ENCODE results near the gene MLLT10. TPM values are rescaled to one million over a fixed set of nuclear protein-coding genes. Genes with fewer than 3 reads are reported as not detected.
"Not testable (repeated sequence)": the region's sequence is repeated elsewhere in the genome, so short reads cannot be mapped to it uniquely, and the experiment has no call there.

The MLLT10 gene
- polyA plus RNA-seq, 4 donors = 39.9 to 52.5 (median 48.7) TPM

DNA sequence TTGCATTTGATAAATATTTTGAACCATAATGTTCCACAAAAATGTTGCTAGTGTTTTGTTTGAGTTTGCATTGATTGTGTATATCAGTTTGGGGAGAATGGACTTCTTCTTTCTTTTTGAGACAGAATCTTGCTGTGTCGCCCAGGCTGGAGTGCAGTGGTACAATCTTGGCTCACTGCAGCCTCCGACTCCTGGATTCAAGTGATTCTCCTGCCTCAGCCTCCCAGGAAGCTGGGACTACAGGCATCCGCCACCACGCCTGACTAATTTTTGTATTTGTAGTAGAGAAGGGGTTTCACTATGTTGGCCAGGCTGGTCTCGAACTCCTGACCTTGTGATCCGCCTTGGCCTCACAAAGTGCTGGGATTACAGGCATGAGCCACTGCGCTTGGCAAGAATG lies 25.0 kb downstream of the MLLT10 start:
- DNase-seq (ENCODE audit: low read depth in 4 of 4, low spot score in 2 of 4) = not testable (repeated sequence)

DNA sequence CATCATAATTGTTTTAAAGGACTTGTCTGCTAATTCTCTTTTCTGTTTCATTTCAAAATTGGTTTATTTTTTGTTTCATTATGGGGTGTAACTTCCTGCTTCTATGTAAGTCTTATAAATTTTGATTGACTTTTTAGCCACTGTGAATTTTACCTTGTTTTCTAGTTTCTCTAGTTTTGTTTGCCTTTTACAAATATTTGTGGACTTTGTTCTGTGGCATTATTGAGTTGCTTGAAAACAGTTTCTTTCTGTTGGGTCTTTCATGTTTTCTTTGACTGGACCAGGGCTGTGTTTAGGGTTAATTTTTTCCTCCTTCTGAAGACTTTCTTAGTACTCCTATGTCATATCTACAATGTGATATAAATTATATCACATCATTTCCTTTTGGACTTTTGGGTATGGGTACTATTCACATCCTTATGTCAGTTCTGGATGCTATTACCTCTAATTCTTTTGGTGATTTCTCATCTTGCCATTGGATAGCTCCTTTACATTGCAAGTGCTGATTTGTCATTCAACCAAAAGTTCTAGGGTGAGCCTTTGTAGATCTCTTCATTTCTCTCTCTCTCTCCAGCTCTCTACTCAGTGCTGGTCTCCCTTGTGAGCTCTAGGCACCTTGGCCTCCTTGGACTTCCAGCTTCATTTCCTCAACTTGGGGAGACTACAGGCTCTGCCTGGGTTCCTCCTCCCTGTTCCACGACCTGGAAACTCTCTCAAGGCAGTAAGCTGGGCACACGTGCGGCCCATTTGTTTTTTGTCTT lies 36.9 kb downstream of the MLLT10 start:
- no peak for DNase-seq (ENCODE audit: low read depth in 4 of 4, low spot score in 2 of 4)

- DNase-seq (ENCODE audit: low read depth in 4 of 4, low spot score in 2 of 4) = no peak
Observed at GRCh38 chr10:21572578-21572977, 38.5 kb downstream of the MLLT10 start.

DNA sequence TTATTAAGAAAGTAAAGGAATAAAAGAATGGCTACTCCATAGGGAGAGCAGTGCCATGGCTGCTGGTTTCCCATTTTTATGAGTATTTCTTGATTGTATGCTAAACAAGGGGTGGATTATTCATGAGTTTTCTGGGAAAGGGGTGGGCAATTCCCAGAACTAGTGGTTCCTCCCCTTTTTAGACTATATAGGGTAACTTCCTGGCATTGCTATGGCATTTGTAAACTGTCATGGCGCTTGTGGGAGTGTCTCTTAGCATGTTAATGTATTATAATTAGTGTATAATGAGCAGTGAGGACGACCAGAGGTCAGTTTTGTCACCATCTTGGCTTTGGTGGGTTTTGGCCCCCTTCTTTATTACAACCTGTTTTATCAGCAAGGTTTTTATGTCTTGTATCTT lies 40.5 kb downstream of the MLLT10 start:
- not testable (repeated sequence) for DNase-seq (ENCODE audit: low read depth in 4 of 4, low spot score in 2 of 4)

DNA sequence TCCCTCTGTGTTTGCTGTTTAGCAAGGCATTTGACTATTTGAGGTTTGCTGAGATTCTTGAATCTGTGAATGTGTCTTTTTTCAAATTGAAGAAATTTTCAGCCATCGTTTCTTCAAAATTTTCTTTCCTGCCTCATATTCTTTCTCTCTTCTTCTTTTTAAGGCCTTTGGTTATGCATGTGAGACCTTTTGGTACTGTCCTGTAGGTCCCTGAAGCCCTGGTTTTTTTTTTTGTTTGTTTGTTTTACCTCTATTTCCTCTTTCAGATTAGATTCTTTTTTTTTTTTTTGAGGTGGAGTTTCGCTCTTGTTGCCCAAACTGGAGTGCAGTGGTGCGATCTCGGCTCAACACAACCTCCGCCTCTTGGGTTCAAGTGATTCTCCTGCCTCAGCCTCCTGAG lies 45.3 kb downstream of the MLLT10 start:
- no peak for DNase-seq (ENCODE audit: low read depth in 4 of 4, low spot score in 2 of 4)

- DNase-seq (ENCODE audit: low read depth in 4 of 4, low spot score in 2 of 4) = not testable (repeated sequence)
Observed at GRCh38 chr10:21581421-21581834, 47.4 kb downstream of the MLLT10 start.

DNA sequence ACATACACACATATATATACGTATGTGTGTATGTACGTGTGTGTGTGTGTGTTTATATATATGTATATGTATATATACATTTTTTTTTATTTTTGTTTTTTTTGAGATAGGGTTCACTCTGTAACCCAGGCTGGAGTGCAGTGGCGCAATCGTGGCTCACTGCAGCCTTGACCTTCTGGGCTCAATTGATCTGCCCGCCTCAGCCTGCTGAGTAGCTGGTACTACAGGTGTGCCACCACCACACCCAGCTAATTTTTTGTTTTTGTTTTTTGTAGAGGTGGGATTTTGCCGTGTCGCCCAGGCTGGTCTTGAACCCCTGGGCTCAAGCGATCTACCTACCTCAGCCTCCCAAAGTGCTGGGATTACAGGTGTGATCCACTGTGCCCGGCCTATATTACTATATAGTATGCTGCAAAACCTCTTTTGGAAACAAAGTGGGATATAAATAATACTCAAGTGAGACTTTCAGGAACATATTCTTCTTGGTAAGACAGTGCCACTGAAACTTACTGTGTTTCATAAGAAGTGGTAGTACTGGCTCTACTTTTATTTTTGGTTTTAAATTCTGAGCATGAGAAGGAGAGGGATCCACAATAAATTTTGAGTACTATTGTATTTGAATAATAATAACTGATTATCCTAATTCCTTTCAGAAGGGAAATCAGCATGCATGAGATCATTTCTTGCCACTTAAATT lies 51.0 kb downstream of the MLLT10 start:
- DNase-seq (ENCODE audit: low read depth in 4 of 4, low spot score in 2 of 4) = no peak

DNA sequence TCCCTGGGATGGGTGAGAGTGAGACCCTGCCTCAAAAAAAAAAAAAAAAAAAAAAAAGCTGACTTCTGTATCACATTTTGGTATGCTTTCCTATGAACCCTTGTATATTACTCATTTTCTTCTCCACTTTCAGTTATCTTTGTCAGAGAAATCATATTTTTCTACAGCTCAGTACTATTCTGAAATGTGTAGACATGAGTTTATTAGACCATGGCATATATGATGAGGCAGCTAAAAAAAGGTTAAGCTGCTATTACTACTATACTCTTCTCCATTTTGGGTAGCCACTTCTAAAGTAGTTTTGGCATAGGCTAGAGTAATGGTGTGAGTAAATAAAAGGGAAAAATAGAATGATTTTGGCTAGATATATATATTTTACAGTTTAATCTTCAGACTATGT lies 53.4 kb downstream of the MLLT10 start:
- no peak for DNase-seq (ENCODE audit: low read depth in 4 of 4, low spot score in 2 of 4)

GRCh38 chr10:21588159-21588558 lies 54.1 kb downstream of the MLLT10 start:
- DNase-seq (ENCODE audit: low read depth in 4 of 4, low spot score in 2 of 4) = not testable (repeated sequence)

GRCh38 chr10:21593986-21594385 lies 60.0 kb downstream of the MLLT10 start:
- no peak for DNase-seq (ENCODE audit: low read depth in 4 of 4, low spot score in 2 of 4)

DNA sequence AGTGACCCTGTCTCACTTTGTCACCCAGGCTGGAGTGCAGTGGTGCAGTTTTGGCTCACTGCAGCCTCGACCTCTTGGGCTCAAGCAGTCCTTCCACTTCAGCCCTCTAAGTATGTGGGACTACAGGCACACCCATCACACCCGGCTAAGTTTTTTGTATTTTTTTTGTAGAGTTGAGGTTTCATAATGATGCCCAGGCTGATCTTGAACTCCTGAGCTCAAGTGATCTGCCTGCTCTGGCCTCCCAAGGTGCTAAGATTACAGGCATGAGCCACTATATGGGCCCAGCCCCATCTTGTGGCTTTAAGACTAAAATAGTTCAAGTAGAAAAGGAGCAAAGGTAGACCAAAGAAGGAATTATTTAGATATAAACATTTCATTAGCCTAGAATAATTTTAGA lies 65.5 kb downstream of the MLLT10 start:
- no peak for DNase-seq (ENCODE audit: low read depth in 4 of 4, low spot score in 2 of 4)

DNA sequence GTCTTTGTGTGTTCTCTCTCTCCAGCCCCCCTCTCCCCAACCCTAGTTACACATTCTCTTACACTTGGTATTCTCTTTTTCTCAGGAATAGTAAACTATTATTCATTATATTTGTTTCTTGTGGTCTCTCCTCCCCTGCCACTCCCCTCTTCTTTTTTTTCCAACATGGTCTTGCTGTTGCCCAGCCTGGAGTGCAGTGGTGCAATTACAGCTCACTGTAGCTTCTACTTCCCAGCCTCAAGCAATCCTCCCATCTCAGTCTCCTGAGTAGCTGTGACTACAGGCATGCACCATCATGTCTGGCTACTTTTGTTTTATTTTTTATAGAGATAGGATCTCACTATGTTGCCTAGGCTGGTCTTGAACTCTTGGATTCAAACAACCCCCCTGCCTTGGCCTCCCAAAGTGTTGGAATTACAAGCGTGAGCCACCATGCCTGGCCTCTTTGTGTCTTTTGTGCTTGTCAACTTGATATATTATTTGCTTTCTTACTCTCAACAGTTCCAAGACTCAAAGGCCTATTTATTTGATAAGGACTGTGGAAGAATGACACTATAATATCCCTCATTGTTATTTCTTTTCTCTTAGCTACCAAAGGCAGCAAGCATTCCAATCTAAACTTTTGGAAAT lies 66.9 kb downstream of the MLLT10 start:
- DNase-seq (ENCODE audit: low read depth in 4 of 4, low spot score in 2 of 4) = no peak

- no peak for DNase-seq (ENCODE audit: low read depth in 4 of 4, low spot score in 2 of 4)
Observed at GRCh38 chr10:21602313-21602712, 68.3 kb downstream of the MLLT10 start.

GRCh38 chr10:21603721-21604120 lies 69.7 kb downstream of the MLLT10 start:
- DNase-seq (ENCODE audit: low read depth in 4 of 4, low spot score in 2 of 4) = no peak

DNA sequence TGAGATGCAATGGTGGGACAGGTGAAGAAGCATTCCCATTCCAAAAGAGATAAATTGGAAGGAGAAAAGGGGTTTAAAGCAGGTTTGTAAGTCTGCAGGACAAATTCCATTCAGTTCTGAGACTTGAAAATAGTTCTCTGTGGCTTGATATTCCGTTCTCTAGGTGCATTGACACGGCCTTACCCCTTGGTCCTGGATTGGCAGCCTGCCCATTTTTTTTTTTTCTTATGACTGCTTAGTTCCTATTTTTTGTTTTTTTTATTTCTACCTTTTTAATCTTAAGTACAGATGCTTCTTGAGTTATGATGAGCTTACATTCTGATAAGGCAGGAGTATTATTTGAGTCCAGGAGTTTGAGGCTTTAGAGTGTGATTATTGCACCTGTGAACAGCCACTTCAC lies 70.6 kb downstream of the MLLT10 start:
- DNase-seq (ENCODE audit: low read depth in 4 of 4, low spot score in 2 of 4) = no peak

DNA sequence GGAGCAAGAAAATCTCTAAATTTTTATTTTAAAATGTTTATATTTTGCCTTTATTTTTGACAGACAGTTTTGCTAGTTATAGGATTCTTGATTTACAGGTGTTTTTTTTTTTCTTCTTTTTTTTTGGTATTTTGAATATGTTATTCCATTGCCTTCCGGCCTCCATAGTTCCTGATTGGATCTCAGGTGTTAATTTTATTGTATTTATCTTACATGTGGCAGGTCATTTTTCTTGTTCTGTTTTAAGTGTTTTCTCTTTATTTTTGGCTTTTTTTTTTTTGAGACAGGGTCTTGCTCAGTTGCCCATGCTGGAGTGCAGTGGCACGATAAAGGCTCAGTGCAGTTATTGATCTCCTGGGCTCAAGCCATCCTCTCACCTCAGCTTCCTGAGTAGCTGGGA lies 73.9 kb downstream of the MLLT10 start:
- DNase-seq (ENCODE audit: low read depth in 4 of 4, low spot score in 2 of 4) = no peak

DNA sequence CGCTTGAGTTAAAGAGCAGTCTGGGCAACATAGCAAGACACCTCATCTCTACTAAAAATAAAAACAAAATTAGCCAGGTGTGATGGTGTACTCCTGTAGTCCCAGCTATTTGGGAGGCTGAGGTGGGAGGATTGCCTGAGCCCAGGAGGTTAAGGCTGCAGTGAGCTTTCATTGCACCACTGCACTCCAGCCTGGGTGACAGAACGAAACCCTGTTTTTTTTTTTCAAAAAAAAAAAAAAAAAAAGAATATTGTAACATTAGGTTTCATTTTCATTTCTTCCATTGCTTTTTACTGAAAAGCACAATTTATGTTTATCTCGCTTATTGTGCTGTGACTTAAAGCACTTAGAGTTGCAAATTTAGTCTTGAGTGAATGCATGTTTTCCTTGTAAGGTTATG lies 80.0 kb downstream of the MLLT10 start:
- no peak for DNase-seq (ENCODE audit: low read depth in 4 of 4, low spot score in 2 of 4)

GRCh38 chr10:21617267-21617666 lies 83.2 kb downstream of the MLLT10 start:
- DNase-seq (ENCODE audit: low read depth in 4 of 4, low spot score in 2 of 4) = no peak

GRCh38 chr10:21623291-21623690 lies 89.3 kb downstream of the MLLT10 start:
- no peak for DNase-seq (ENCODE audit: low read depth in 4 of 4, low spot score in 2 of 4)

- DNase-seq (ENCODE audit: low read depth in 4 of 4, low spot score in 2 of 4) = not testable (repeated sequence)
Observed at GRCh38 chr10:21624421-21624820, 90.4 kb downstream of the MLLT10 start.

GRCh38 chr10:21624951-21625350 lies 90.9 kb downstream of the MLLT10 start:
- no peak for DNase-seq (ENCODE audit: low read depth in 4 of 4, low spot score in 2 of 4)

All from left renal cortex interstitium (tissue), 4 donors.